Left lung (tissue), 10 donors: Measurements from ENCODE around the gene ADIPOR2. TPM values are rescaled to one million over a fixed set of nuclear protein-coding genes. Genes with fewer than 3 reads are reported as not detected.

Experiments
- ATAC-seq: fragments of 200-7000 bp; cut with Tn5 transposase; one replicate; pipeline ENCODE4 v1.9.1; 2020; ENCODE audit warnings: moderate library complexity
- DNase-seq, 4 donors: peaks; one replicate each; pipeline ENCODE4 v3.0.0-alpha.2; 2013 to 2020
- H3K27ac ChIP-seq, 2 donors: fragments of 200-600 bp; sonication (generic) in 1 of 2; one replicate each; pipeline versions ENCODE4 v1.5.0 to v1.8.0; 2020 to 2021
- H3K27me3 ChIP-seq, 2 donors: fragments of 200-600 bp; sonication (generic) in 1 of 2; one replicate each; pipeline versions ENCODE4 v1.5.0 to v1.8.0; 2020 to 2021
- H3K36me3 ChIP-seq, 2 donors: fragments of 200-600 bp; sonication (generic) in 1 of 2; one replicate each; pipeline versions ENCODE4 v1.5.0 to v1.8.0; 2020 to 2021
- H3K4me1 ChIP-seq, 2 donors: fragments of 200-600 bp; one replicate each; pipeline ENCODE4 v1.8.0; 2021
- H3K4me3 ChIP-seq, 2 donors: fragments of 200-600 bp; sonication (generic) in 1 of 2; one replicate each; pipeline versions ENCODE4 v1.5.0 to v1.8.0; 2020 to 2021; ENCODE audit warnings: mild to moderate bottlenecking in 1 of 2
- H3K9me3 ChIP-seq, 2 donors: fragments of 200-600 bp; sonication (generic) in 1 of 2; one replicate each; pipeline versions ENCODE4 v1.5.0 to v1.8.0; 2020 to 2021
- CTCF ChIP-seq, 2 donors: fragments of 200-600 bp; sonication (generic) in 1 of 2; IDR thresholded peaks; one replicate each; pipeline versions ENCODE4 v1.5.0 to v1.8.0; 2021; ENCODE audit warnings: antibody characterized with exemption in 2 of 2
- intact Hi-C, 2 donors: fragments of 100-400 bp; cut with DNase I; formaldehyde crosslinking; loops; one replicate each; pipeline versions ENCODE4 v1.11.2 to v1.14.2; 2022
- polyA plus RNA-seq, 6 donors: library from polyadenylated mRNA; unstranded; fragments of 120-200 nt; gene quantifications; one replicate each; pipeline ENCODE4 v1.2.1, GENCODE V29; 2013; ENCODE audit not compliant: insufficient read length in 6 of 6
- total RNA-seq, 2 donors: library from RNA; stranded (reverse); fragmentation: NEBNext Ultra II Directional; extraction: Animal tissue kit (Norgen Biotek cat#: 25700); gene quantifications; one replicate each; pipeline ENCODE4 v1.2.1, GENCODE V29; 2021
- donor health status: DM: no; HTN: yes; CAD: no.
- donor health status: DM: no; HTN: no; CAD: no.

Gene ADIPOR2
- total and polyA plus RNA-seq, 8 donors: 37.0 to 66.8 (median 41.7) TPM

- peaks cover 4 to 85% of the 10 kb centered on the region in 2 donors for H3K4me1 ChIP-seq
- no peak overlapping the region for H3K4me3 ChIP-seq
- H3K27ac ChIP-seq: no peak overlapping the region
- H3K9me3 ChIP-seq: no peaks in the 10 kb centered on the region
- no peaks in the 10 kb centered on the region for H3K36me3 ChIP-seq
- H3K27me3 ChIP-seq: no peaks in the 10 kb centered on the region
- DNase-seq (no peak), ATAC-seq (no peak)
- intact Hi-C loops: no loop called here
- TF ChIP-seq CTCF (IDR thresholded peaks at IDR 0.05): no peak
Observed at GRCh38 chr12:1696800-1697199, 5.9 kb downstream of the ADIPOR2 start.

- DNase-seq (no peak), ATAC-seq (no peak)
- intact Hi-C loops: no loop called here
- Histone ChIP-seq H3K4me1 (peaks cover 0 to 85% of the 10 kb centered on the region in 2 donors), H3K36me3 (no peaks in the 10 kb centered on the region), H3K27ac (no peak overlapping the region), H3K9me3 (no peaks in the 10 kb centered on the region), H3K27me3 (no peaks in the 10 kb centered on the region), H3K4me3 (no peak overlapping the region)
- TF ChIP-seq CTCF (IDR thresholded peaks at IDR 0.05): no peak
Observed at GRCh38 chr12:1697271-1697670, 6.4 kb downstream of the ADIPOR2 start.

GRCh38 chr12:1698720-1699119 is 7.8 kb downstream of the ADIPOR2 start:
- intact Hi-C loops: no loop called here
- H3K9me3 ChIP-seq: no peaks in the 10 kb centered on the region
- peaks cover 0 to 82% of the 10 kb centered on the region in 2 donors for H3K4me1 ChIP-seq
- H3K36me3 ChIP-seq: no peaks in the 10 kb centered on the region
- ATAC-seq (peak; percentile 46), DNase-seq (no peak)
- H3K27ac ChIP-seq: no peak overlapping the region
- no peak overlapping the region for H3K4me3 ChIP-seq
- TF ChIP-seq CTCF (IDR thresholded peaks at IDR 0.05): no peak
- H3K27me3 ChIP-seq: no peaks in the 10 kb centered on the region

GRCh38 chr12:1702713-1703112 is 11.8 kb downstream of the ADIPOR2 start:
- Histone ChIP-seq H3K9me3 (no peaks in the 10 kb centered on the region), H3K27ac (no peak overlapping the region), H3K4me3 (no peak overlapping the region), H3K27me3 (no peaks in the 10 kb centered on the region), H3K36me3 (no peaks in the 10 kb centered on the region), H3K4me1 (peaks cover 0 to 81% of the 10 kb centered on the region in 2 donors)
- DNase-seq (no peak), ATAC-seq (no peak)
- intact Hi-C loops: no loop called here
- no peak for TF ChIP-seq CTCF (IDR thresholded peaks at IDR 0.05)

GRCh38 chr12:1703771-1704722 is 13.2 kb downstream of the ADIPOR2 start:
- Histone ChIP-seq H3K4me3 (no peak overlapping the region), H3K27ac (no peak overlapping the region), H3K27me3 (no peaks in the 10 kb centered on the region), H3K9me3 (no peaks in the 10 kb centered on the region), H3K36me3 (no peaks in the 10 kb centered on the region), H3K4me1 (peaks cover 0 to 73% of the 10 kb centered on the region in 2 donors)
- DNase-seq (no peak), ATAC-seq (no peak)
- intact Hi-C loops: no loop called here
- TF ChIP-seq CTCF (IDR thresholded peaks at IDR 0.05): no peak
